HG03135 (cell line): ENCODE results near the gene SCN11A.
"Not testable (repeated sequence)": the region's sequence is repeated elsewhere in the genome, so short reads cannot be mapped to it uniquely, and the experiment has no call there.

Experiments used
- ATAC-seq: cut with Tn5 transposase; IDR thresholded peaks from one replicate; pipeline ENCODE4 v1.9.1; 2021; ENCODE audit warnings: mild to moderate bottlenecking, moderate library complexity; ENCODE audit not compliant: unreplicated experiment

SCN11A gene

GRCh38 chr3:39067286-39067685 is 15.5 kb upstream of the SCN11A start:
- ATAC-seq: no peak

- ATAC-seq: peak; percentile 97
Observed at GRCh38 chr3:39065197-39065596, 13.5 kb upstream of the SCN11A start.

- ATAC-seq: no peak
Observed at GRCh38 chr3:39064646-39065045, 12.9 kb upstream of the SCN11A start.

- no peak for ATAC-seq
Observed at GRCh38 chr3:39063143-39063542, 11.4 kb upstream of the SCN11A start.

GRCh38 chr3:39062180-39062579 is 10.4 kb upstream of the SCN11A start:
- no peak for ATAC-seq

- not testable (repeated sequence) for ATAC-seq
Observed at GRCh38 chr3:39061228-39061627, 9.5 kb upstream of the SCN11A start.

- ATAC-seq: no peak
Observed at GRCh38 chr3:39056151-39056550, 4.4 kb upstream of the SCN11A start.

GRCh38 chr3:39053696-39054095 is 2.0 kb upstream of the SCN11A start:
- no peak for ATAC-seq

GRCh38 chr3:39052583-39052982 is 839 bp upstream of the SCN11A start:
- ATAC-seq: no peak

GRCh38 chr3:39050029-39050428 is 1.7 kb downstream of the SCN11A start:
- ATAC-seq: no peak

- no peak for ATAC-seq
Observed at GRCh38 chr3:39038165-39038564, 13.6 kb downstream of the SCN11A start.

- ATAC-seq: no peak
Observed at GRCh38 chr3:39029556-39029955, 22.2 kb downstream of the SCN11A start.

- ATAC-seq: no peak
Observed at GRCh38 chr3:39028546-39028945, 23.2 kb downstream of the SCN11A start.

GRCh38 chr3:39025222-39025970 is 26.3 kb downstream of the SCN11A start:
- ATAC-seq: no peak

- no peak for ATAC-seq
Observed at GRCh38 chr3:39024497-39024896, 27.2 kb downstream of the SCN11A start.

GRCh38 chr3:39022286-39022630 is 29.5 kb downstream of the SCN11A start:
- ATAC-seq: no peak

- ATAC-seq: no peak
Observed at GRCh38 chr3:39021465-39022285, 30.1 kb downstream of the SCN11A start.

- ATAC-seq: no peak
Observed at GRCh38 chr3:39021029-39021428, 30.7 kb downstream of the SCN11A start.

- no peak for ATAC-seq
Observed at GRCh38 chr3:39019299-39019698, 32.4 kb downstream of the SCN11A start.

- no peak for ATAC-seq
Observed at GRCh38 chr3:39015418-39015817, 36.3 kb downstream of the SCN11A start.

GRCh38 chr3:39013921-39014509 is 37.7 kb downstream of the SCN11A start:
- ATAC-seq: no peak

GRCh38 chr3:39013289-39013688 is 38.5 kb downstream of the SCN11A start:
- ATAC-seq: no peak
